ENCODE data around the gene PRKAA1.

DNA sequence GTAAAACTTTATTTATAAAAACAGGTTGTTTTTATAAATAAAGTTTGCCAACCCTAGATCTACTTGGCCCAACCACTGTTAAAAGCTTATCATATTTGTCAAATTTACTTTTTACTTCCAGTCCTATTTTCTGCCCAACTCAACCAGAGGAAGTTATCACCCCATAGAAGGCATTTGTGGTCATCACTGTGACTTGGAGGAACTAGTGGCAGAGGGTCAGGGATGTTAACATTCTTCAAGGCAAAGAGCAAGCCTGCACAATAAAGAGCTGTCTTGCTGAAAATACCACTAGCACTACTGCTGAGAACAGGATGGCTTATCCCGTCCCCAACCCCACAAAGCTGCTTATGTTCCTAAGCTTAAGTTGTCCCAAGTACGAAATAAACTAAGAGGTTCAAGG, 64.7 kb downstream of the PRKAA1 start:
- TF ChIP-seq, protein P1, sequence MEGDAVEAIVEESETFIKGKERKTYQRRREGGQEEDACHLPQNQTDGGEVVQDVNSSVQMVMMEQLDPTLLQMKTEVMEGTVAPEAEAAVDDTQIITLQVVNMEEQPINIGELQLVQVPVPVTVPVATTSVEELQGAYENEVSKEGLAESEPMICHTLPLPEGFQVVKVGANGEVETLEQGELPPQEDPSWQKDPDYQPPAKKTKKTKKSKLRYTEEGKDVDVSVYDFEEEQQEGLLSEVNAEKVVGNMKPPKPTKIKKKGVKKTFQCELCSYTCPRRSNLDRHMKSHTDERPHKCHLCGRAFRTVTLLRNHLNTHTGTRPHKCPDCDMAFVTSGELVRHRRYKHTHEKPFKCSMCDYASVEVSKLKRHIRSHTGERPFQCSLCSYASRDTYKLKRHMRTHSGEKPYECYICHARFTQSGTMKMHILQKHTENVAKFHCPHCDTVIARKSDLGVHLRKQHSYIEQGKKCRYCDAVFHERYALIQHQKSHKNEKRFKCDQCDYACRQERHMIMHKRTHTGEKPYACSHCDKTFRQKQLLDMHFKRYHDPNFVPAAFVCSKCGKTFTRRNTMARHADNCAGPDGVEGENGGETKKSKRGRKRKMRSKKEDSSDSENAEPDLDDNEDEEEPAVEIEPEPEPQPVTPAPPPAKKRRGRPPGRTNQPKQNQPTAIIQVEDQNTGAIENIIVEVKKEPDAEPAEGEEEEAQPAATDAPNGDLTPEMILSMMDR (IDR thresholded peaks at IDR 0.05; ENCODE audit: insufficient read depth, low read length, poor library complexity, severe bottlenecking) = no peak
- no peak for TF ChIP-seq EZH2phosphoT487 (conservative IDR thresholded peaks at IDR 0.05; ENCODE audit: low read length)

All from SU-DHL-6 (cell line).